Measurements from ENCODE around the gene RYR1.
"Not testable (repeated sequence)": the region's sequence is repeated elsewhere in the genome, so short reads cannot be mapped to it uniquely, and the experiment has no call there.

The RYR1 gene

DNA sequence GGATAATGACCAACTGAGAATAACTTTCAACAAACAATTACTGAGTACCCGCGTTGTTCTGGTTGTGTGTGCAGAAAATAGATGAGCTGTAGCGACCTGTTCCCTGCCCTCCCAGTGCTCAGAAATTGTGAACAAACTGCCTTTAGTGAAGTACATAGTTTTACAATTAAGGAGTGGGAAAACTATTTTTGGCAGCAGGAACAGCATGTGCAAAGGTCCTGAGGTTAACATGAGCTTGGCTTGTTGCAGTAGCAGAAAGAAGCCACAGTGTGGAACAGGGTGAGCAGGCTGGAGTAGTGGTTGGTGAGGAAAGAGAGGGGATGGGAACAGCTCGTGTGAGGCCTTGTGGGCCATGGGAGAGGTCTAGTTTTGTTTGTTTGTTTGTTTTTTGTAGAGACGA lies 16.0 kb downstream of the RYR1 start:
- DNase-seq (ENCODE audit: low read depth, low spot score): no peak
- H3K4me3 ChIP-seq (ENCODE audit: low read length): no peak overlapping the region

DNA sequence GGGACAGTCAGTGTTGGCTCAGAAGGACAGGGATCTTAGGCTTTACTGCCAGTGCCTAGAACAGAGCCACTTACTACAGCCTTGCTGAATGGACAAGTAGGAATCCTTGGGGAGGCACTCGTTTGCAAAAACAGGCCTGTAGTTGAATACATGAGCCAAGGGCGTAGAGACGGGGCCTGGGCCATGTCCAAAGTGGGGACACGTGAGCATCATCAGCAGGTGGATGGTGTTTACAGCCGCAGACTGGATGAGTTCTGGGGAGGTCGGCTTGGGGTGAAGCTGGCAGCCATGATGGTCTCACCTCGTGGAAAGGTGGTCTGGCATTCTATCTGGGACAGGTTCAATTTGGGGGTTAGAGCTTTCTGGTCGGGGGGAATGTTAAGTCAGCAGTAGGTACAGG lies 17.5 kb downstream of the RYR1 start:
- no peak overlapping the region for H3K4me3 ChIP-seq (ENCODE audit: low read length)
- DNase-seq (ENCODE audit: low read depth, low spot score): no peak

DNA sequence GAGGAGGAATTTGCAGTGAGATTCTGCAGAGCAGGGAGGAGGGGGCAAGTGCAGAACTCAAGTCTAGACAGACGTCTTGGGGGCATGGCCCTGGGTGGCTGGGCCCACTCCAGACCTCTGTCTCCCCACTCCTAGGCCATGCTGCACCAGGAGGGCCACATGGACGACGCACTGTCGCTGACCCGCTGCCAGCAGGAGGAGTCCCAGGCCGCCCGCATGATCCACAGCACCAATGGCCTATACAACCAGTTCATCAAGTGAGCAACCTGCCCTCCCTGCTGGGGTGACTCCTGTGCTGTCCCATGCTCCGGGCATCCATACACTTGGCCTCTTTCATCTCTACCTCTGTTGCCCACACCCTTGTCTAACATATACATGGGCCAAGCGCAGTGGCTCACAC lies 18.1 kb downstream of the RYR1 start:
- no peak for DNase-seq (ENCODE audit: low read depth, low spot score)
- H3K4me3 ChIP-seq (ENCODE audit: low read length): no peak overlapping the region

DNA sequence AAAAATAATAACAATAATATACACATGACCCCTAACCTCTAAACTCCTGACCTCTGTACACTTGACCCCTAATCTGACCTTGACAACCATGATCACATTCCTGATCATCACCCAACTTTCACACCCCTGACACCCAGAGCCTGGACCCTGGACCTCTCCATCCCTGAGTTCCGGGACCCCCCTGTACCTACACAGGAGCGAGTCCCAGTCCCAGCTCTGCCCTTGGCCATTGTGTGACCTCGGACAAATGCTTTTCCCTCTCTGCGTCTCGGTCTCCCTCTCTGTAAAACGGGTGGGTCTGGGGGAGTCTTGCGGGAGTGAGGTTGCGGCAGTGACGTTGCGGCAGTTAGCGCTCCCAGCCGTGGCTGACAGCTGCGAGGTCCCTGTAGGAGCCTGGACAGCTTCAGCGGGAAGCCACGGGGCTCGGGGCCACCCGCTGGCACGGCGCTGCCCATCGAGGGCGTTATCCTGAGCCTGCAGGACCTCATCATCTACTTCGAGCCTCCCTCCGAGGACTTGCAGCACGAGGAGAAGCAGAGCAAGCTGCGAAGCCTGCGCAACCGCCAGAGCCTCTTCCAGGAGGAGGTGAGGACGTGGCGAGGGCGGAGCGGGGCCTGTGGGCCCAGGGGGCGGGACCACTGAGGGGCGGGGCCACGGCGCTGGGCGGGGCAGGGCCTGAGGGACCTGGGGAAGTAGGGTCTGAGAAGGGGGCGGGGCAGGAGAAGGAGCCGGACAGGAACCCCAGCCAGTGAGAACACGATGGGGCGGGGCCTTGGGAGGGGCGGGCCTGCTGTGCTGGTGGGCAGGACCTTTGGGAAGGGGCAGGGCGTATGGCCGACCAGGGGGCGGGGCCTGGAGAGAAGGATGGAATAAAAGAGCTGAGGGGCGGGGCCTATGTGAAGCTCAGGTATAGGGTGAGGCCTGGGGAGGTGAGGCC lies 19.2 kb downstream of the RYR1 start:
- no peak overlapping the region for H3K4me3 ChIP-seq (ENCODE audit: low read length)
- DNase-seq (ENCODE audit: low read depth, low spot score): no peak

DNA sequence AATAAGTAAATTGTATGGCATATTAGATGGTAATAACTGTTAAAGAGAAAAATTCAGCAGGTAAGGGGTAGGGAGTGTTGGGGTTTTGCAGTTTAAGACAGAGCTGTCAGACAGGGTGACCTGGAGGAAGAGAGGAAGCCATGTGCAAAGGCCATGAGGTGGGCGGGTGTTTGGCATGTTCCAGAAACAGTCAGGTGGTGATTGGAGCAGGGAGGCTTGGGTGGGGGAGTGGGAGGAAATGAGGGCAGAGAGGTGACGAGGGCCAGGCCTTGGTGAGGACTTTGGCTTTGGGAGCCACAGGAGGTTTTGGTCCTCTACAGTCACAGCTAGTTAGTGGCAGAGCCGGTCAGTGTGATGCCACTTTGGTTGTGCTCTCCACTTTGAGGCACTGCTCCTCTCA lies 20.1 kb downstream of the RYR1 start:
- no peak overlapping the region for H3K4me3 ChIP-seq (ENCODE audit: low read length)
- DNase-seq (ENCODE audit: low read depth, low spot score): no peak

DNA sequence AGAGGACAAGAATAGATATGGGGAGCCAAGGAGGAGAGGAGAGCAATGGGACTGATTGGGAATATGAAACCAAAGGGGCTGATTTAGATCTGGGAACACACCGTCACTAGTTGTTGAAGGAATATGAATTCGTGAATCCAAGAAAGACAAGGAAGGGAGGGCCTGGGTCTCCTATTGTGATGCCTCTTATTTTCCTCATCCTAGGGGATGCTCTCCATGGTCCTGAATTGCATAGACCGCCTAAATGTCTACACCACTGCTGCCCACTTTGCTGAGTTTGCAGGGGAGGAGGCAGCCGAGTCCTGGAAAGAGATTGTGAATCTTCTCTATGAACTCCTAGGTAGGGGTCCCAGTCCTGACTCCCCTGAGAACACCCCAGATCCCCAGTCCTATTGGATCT lies 21.5 kb downstream of the RYR1 start:
- DNase-seq (ENCODE audit: low read depth, low spot score): peak; percentile 17
- no peak overlapping the region for H3K4me3 ChIP-seq (ENCODE audit: low read length)

DNA sequence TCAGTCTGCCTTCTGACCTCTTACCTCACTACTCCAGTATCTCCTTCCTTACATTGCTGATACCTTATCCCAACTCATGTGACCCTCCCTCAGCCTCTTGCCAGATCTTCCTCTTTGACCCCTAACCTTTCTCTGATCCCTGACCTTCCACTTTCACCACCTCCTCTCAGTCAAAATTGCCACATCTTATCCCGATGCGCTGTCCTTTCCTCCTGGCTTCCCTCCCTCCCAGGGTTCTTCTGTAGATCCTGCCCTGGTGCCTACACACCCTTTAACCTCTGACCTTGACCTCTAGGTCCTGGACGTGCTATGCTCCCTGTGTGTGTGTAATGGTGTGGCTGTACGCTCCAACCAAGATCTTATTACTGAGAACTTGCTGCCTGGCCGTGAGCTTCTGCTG lies 23.7 kb downstream of the RYR1 start:
- DNase-seq (ENCODE audit: low read depth, low spot score): no peak
- H3K4me3 ChIP-seq (ENCODE audit: low read length): no peak overlapping the region

DNA sequence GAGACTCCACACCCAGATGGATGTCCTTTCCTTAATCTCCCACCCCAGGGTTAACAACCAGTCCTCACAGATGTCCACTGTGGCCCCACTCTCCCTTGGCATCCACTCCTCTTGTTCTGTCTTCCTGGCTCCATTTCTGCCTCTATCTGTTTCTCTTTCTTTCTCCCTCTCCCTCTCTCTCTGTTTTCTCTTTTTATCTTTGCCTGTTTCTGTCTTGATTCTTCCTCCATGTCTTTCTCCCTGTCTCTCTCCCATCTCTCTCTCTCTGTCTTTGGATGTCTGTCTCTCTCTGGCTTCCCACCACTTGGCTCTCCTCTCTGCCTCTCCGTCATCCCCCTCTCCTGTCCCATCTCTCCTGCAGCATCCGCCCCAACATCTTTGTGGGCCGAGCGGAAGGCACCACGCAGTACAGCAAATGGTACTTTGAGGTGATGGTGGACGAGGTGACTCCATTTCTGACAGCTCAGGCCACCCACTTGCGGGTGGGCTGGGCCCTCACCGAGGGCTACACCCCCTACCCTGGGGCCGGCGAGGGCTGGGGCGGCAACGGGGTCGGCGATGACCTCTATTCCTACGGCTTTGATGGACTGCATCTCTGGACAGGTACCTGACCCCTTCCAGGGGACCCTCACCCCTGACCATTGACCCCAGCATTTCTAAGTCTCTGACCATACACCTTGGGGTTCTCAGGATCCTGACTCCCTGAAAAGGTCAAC lies 24.4 kb downstream of the RYR1 start:
- no peak overlapping the region for H3K4me3 ChIP-seq (ENCODE audit: low read length)
- DNase-seq (ENCODE audit: low read depth, low spot score): no peak

DNA sequence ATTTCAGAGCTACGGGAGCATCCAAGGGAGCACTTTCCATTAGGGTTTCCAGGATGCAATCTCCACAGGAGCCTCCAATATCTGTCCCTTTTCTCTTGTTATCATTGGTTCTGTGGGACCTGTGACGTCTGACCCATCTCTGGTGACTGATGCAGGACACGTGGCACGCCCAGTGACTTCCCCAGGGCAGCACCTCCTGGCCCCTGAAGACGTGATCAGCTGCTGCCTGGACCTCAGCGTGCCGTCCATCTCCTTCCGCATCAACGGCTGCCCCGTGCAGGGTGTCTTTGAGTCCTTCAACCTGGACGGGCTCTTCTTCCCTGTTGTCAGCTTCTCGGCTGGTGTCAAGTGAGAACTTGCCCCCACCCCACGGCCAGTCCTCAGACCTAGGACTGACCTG lies 25.5 kb downstream of the RYR1 start:
- no peak for DNase-seq (ENCODE audit: low read depth, low spot score)
- no peak overlapping the region for H3K4me3 ChIP-seq (ENCODE audit: low read length)

DNA sequence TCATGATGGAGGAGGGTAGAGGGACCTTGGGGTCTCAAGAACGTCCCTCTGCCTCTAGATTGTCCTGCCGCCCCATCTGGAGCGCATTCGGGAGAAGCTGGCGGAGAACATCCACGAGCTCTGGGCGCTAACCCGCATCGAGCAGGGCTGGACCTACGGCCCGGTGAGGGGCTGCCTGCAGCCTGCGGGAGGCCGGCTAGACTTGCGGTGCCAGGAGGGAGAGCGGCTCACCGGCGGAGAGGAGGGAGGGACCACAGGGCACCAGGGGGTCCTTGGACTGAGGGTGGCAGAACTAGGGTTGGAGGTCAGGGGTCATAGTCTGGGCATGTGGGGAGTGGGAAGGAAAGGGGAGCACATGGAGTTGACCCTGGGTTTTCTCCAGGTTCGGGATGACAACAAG lies 29.9 kb downstream of the RYR1 start:
- no peak overlapping the region for H3K4me3 ChIP-seq (ENCODE audit: low read length)
- no peak for DNase-seq (ENCODE audit: low read depth, low spot score)

DNA sequence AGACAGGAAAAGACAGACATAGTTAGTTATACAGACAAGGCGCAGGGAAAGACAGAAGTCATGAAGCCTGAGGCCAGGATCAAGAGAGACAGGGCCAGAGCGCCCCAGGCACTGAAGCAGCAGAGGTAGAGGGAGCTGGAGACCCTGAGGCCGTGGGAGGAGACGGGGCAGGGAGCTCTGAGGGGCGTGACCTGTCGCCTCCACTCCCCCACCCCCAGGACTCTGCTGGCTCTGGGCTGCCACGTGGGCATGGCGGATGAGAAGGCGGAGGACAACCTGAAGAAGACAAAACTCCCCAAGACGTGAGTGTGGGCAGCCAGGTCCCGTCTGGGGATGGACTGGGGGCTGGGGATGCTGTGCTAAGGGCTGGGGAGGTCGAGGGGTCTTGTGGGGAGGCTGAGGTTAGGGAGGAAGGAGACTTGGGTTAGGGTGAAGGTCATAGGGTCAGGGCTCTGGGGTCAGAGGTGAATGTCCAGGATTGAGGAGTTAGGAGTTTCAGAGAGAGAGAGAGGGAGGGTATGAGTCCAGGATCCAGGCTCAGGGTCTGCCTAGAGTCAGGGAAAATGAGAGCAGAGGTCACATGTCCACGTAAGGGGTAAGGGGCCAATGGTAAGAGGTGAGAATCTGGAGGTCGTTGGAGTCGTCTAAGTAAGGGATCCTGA lies 31.1 kb downstream of the RYR1 start:
- no peak for DNase-seq (ENCODE audit: low read depth, low spot score)
- no peak overlapping the region for H3K4me3 ChIP-seq (ENCODE audit: low read length)

DNA sequence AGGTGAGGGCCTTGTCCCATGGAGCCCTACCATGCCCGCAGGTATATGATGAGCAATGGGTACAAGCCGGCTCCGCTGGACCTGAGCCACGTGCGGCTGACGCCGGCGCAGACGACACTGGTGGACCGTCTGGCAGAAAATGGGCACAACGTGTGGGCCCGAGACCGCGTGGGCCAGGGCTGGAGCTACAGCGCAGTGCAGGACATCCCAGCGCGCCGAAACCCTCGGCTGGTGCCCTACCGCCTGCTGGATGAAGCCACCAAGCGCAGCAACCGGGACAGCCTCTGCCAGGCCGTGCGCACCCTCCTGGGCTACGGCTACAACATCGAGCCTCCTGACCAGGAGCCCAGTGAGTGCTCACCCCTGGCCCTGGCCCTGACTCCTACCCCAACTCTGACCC lies 32.6 kb downstream of the RYR1 start:
- no peak overlapping the region for H3K4me3 ChIP-seq (ENCODE audit: low read length)
- no peak for DNase-seq (ENCODE audit: low read depth, low spot score)

DNA sequence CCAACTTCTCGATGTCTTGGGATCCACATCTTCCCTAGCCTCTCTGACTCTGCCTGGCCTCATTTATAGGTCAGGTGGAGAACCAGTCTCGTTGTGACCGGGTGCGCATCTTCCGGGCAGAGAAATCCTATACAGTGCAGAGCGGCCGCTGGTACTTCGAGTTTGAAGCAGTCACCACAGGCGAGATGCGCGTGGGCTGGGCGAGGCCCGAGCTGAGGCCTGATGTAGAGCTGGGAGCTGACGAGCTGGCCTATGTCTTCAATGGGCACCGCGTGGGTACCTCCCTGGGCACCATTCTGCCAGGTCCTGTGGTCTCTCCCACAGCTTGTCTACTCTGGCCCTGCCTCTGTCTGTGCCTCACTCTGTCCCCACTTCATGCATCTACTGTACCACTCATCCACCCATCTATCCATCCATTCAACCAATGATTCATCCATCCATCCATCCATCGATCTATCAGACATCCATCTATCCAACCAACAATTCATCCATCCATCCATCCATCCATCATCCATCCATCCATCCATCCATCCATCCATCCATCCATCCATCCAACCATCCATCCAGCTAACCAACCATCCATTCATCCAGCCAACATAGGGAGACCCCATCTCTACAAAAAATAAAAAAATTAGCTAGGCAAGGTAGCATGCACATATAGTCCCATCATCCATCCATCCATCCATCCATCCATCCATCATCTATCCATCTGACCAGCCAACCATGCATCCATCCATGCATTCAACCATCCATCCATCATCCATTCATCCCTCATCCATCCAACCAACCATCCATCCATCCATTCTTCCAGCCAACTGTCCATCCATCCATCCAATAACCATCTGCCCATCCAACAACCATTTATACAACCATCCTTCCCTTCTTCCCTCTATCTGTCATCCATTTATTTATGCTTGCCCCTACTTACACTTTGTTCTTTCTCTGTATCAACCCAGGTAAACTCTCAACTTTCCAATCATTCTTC lies 34.3 kb downstream of the RYR1 start:
- H3K4me3 ChIP-seq (ENCODE audit: low read length): no peak overlapping the region
- DNase-seq (ENCODE audit: low read depth, low spot score): no peak

DNA sequence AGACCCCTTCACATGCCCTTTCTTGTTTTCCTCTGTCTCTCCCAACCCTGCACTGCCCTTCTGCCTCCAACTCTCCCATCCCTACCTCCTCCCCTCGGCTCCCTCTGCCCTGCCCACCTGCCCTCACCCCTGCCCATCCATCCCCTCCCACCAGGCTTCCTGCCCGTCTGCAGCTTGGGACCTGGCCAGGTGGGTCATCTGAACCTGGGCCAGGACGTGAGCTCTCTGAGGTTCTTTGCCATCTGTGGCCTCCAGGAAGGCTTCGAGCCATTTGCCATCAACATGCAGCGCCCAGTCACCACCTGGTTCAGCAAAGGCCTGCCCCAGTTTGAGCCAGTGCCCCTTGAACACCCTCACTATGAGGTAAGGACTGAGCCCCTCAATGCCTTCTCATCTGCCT lies 35.7 kb downstream of the RYR1 start:
- DNase-seq (ENCODE audit: low read depth, low spot score): no peak
- no peak overlapping the region for H3K4me3 ChIP-seq (ENCODE audit: low read length)

DNA sequence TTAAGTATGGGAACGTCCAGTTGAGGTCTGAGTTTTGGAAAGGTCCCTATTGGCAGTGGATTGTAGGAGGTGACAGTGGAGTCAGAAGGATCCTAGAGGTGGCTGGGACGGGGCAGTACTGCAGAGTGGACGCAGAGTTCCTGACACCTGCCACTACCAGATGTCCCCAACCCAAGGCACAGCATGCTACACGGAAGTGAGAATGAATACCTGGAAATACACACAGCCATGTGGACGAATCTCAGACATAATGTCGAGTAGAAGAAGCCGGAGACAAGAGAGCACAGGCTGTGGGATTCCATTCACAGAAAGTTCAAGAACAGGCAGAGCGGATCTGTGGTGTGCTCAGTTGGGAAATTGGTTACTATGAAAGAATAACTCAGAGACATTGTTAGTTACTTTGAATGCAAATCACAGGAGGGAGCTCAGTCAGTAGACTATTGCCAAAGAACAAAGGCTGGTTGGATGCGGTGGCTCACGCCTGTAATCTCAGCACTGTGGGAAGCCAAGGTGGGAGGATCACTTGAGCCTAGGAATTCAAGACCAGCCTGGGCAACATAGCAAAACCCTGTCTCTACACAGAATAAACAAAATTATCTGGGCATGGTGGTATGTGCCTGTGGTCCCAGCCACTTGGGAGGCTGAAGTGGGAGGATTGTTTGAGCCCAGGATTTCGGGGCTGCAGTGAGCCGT lies 37.4 kb downstream of the RYR1 start:
- DNase-seq (ENCODE audit: low read depth, low spot score): no peak
- no peak overlapping the region for H3K4me3 ChIP-seq (ENCODE audit: low read length)

DNA sequence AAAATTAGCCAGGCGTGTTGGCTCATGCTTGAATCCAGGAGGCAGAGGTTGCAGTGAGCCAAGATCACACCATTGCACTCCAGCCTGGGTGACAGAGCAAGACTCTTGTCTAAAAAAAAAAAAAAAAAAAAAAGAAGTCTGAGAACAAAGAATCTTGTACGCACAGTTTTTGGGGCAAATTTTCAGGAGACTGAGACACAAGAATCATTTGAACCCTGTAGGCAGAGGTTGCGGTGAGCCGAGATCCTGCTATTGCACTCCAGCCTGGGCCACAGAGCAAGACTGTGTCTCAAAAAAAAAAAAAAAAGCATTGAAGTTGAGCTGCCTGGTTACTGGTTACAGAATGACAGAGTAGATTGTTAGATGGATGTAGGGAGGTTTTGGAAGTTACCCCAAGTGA lies 39.2 kb downstream of the RYR1 start:
- H3K4me3 ChIP-seq (ENCODE audit: low read length): not testable (repeated sequence)

DNA sequence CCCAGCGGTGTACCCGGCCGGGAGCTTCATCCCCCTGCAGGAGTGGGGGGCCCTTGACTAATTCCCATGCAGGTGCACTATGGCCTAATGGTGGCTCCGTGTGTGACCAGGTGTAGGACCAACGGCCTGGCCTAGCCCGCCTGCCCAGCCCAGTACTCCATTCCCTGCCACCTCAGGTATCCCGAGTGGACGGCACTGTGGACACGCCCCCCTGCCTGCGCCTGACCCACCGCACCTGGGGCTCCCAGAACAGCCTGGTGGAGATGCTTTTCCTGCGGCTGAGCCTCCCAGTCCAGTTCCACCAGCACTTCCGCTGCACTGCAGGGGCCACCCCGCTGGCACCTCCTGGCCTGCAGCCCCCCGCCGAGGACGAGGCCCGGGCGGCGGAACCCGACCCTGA lies 39.7 kb downstream of the RYR1 start:
- H3K4me3 ChIP-seq (ENCODE audit: low read length): no peak overlapping the region
- DNase-seq (ENCODE audit: low read depth, low spot score): no peak

More for the DNA sequence above, 39.2 kb downstream of the RYR1 start:
- not testable (repeated sequence) for DNase-seq (ENCODE audit: low read depth, low spot score)

DNA sequence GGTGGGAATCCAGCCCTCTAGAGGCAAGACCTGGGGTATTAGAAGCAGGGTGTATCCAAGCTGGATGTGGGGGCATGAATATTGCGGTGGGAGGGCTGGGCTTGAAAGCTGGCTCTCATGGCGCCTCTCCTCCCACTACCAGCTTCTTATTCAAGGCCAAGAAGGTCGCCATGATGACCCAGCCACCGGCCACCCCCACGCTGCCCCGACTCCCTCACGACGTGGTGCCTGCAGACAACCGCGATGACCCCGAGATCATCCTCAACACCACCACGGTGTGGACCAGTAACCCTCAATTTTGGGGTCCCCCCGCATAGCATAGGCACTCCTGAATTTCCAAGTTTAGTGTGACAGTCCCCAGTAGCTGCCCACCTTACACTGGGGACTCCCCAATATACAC lies 41.7 kb downstream of the RYR1 start:
- H3K4me3 ChIP-seq (ENCODE audit: low read length): no peak overlapping the region
- no peak for DNase-seq (ENCODE audit: low read depth, low spot score)

Measured in Jurkat, Clone E6-1 (cell line).